COLO668 (cell line): ENCODE measurements around the gene ELAVL1.
"Not testable (repeated sequence)": the region's sequence is repeated elsewhere in the genome, so short reads cannot be mapped to it uniquely, and the experiment has no call there.

ENCODE experiments used
- DNase-seq: peaks from one replicate; lab custom pipeline; 2025; ENCODE audit not compliant: unreplicated experiment; lab: John Stamatoyannopoulos, UW

ELAVL1 gene

DNA sequence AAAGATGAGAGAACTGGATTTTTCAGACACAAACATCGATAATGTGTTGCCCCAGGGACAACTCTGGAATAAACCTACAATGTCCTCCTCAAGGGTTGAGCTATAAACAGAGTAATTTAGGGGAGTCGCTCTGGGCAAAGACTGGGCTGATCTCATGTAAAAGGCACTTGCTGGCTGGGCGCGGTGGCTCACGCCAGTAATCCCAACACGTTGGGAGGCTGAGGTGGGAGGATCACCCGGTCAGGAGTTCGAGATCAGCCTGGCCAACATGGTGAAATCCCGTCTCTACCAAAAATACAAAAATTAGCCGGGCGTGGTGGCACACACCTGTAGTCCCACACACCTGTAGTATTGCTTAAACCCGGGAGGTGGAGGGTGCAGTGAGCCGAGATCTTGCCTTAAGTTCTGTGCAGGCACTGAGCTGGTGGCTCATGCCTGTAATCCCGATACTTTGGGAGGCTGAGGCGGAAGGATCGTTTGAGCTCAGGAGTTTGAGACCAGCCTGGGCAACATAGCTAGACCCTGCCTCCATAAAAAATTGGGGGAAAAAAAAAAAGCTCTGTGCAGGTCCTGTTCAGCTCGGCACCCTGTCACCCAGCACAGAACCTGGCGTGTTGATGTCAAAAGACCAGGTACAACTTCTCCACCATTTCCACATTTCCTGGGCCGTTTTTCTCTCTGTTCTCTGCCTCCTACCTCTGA is 63.4 kb downstream of the ELAVL1 start:
- DNase-seq: no peak

DNA sequence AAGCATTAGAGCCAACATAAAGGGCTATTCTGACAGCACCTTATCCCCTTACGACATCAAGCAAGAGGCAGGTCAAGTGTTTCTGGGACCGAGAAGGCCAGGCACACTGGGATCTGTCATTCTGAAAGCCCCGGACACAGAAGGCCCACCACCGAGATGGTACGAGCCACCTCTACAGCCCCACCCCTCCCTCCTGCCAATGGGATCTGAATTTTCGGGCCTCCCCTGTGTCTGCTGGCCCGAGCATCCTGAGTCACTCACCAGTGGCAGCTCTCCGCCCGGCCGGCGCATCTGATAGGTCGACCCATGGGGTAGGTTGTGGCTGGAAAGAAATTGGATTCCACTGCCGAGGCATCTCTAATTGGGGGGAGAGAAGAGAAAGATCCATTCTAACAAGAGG is 64.6 kb downstream of the ELAVL1 start:
- DNase-seq: no peak

DNA sequence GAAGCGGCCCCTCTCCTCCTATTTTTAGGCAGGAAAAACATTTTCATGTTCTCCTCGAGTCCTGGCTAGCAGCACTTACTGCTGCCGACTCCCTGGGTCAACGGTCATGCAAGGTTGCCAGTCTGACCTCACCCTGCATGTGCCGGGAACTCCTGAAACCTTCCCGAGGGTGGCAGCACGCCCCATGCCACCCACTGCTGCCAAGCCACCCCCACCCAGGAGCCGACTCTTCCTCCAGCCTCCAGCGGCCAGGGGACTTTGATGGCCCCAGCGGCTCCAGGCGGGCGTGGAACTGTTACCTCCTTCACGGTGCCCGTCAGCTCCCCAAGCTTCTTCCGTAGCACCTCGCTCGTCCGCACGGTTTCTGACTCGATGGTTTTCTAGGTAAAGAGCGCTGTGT is 70.7 kb downstream of the ELAVL1 start:
- no peak for DNase-seq

DNA sequence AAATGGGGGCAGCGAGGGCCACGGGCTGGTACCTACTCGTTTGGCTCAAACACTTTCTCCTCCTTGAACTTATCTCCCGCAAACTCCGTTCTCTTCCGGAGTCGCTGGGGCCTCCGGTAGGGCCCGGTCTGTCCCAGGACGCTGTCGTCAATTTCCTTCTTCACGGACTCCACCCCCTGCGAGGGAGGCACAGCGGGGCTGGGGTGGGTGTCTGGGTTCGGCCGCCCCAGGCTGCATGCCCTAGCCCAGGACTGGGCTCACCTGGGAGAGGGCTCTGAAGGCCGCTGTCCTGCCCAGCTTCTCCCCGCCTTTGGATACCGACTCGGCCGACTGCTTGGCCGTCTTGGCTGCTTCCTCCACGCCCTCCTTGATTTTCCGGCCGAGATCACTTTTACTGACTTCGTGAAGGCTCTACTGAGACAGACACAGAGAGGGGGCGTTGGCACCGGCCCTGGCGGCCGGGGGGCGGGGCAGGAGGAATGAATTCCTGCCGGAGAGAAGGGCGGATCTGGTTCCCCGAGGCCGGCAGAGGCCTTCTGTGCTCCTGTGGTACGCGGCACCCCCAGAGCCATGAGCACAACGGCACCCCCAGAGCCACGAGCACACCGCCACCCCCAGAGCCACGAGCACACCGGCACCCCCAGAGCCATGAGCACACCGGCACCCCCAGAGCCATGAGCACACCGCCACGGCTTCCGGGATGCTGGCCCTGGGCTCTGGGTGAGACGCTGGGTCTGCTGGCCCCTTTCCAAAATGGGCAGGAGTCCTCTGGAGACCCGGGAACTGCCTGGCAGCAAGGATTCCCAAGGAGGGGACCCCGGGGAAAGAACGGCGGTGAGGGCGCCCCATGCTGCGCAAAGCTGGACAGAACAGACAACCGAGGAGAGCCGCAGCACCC is 71.4 kb downstream of the ELAVL1 start:
- DNase-seq: no peak

DNA sequence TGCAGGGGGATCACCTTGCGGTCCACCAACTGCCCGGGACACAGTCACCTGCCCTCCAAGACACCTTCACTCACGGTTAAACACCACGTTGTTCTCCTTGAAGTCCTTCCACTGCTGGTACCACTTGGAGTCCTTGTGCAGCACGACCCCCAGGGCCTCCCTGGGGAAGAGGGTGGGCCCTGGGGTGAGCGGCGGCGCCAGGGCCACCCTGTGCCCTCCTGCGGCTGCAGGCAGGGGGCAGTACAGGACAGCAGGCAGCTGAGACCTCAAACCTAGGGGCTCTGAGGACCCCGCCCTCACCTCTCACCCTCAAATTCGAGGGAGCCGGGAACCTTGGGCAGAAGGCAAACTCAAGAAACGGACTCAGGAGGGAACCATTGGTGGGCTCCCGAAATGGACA is 72.0 kb downstream of the ELAVL1 start:
- no peak for DNase-seq

DNA sequence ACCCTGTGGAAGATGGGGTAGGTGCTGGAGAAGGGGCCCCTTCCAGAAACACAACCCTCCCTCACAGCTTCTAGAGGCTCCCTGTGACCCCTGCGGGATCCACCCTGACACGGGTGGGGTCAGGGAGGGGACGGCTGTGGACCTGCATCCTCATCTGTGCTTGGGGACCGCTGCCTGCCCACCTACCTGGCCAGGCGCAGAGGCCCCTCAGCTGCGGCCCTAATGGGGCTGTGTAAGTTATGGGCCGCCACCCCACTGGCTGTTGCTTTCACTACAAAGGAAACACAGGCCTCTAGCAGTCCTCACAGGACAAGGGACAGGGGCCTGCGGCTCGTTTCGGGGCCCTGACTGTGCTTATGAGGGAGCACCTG is 72.5 kb downstream of the ELAVL1 start:
- DNase-seq: no peak

DNA sequence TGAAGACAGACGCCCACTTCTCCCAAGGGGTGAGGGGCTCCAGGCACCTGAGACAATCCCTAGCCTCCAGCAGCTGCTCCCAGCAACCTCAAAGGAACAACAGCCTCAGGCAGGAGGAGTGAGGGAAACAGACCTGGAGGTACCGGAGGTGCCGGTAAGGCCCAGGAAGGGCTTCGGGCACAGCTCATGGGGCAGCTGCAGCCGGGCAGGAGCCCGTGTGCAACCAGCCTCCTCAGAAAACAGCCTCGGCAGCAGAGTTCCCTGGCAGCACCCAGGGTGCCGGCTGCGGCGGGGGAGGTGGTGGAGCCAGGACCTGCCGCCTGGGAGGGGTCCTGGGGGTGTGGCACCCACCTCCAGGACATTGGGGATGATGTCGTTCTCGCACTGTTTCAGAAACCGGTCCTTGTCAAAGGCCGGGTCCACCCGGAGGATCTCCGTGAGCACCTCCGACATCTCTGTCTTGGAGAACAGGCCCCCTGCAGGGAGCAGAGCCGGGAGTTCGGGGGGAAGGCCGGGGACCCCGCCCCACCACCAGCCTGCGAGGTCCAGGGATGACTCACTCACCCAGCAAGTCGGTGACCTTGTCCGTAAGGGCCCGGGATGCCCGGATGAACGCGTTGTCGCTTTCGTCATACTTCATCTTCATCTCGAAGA is 73.0 kb downstream of the ELAVL1 start:
- DNase-seq: no peak

DNA sequence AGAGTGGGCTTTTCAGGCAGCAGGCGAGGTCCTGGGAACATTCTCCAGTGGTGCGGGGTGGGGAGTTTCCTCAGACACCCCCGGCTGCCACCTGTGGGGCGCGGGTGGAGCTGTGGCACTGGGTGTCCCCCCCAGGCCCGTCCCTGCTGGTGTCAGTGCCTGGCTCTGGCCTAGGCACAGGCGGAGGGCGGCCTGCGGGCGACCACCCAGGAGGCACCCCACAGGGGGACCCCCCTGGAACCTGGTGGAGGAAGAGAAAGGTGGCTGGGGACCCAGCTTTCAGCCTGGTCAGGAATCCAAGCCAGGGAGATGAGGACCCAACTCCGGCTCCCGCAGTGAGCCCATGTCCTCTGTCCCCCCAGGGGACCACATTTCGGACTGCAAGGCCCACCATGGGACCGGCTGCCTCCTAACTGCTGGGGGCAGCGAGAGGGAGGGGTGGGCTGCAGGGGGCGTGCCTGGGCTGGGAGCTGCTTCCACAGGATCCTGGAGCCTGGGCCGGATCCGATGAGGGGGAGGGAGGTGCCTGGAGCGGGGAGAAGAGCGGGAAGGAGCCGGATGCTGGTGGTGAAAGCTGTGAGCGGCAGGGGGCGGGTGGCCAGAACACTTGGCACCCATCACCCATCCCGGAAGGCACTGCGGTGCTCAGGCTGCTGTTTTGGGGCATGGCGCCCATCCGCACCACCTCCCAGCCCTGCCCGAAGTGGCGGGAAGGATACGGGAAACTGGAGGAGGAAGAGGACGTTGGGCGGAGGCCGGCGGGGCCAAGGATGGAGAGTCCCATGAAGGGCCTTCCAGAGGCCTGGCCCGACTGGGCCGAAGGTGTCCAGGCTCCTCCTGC is 74.0 kb downstream of the ELAVL1 start:
- DNase-seq: no peak

DNA sequence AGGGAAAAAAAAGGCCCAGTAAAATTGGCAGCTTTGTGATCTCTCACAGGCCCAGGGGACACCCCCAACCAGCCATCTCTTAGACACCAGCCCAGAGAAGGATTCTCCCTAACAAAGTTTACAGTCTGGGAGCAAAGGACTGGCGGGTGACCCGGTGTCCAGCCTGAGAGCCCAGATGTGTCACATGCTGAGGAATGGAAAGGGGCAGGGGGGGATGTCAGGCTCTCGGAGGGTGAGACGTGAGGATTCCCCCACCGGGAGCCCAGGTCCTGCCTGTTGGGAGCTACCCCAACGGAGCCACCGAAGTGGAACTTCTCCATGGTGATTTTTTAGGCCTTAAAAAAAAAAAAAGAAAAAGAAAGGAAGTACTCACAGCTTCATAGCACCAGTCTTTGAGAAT is 74.7 kb downstream of the ELAVL1 start:
- DNase-seq: no peak

DNA sequence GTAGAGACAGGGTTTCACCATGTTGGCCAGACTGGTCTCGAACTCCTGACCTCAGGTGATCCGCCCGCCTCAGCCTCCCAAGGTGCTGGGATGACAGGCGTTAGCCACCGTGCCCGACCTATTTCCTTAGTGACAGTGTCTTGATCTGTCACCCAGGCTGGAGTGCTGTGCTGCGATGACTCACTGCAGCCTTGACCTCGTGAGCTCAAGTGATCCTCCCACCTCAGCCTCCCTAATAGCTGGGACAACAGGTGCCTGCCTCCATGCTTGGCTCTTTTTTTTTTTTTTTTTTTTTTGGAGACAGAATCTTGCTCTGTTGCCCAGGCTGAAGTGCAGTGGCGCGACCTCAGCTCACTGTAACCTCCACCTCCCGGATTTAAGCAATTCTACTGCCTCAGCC is 75.4 kb downstream of the ELAVL1 start:
- DNase-seq: not testable (repeated sequence)

DNA sequence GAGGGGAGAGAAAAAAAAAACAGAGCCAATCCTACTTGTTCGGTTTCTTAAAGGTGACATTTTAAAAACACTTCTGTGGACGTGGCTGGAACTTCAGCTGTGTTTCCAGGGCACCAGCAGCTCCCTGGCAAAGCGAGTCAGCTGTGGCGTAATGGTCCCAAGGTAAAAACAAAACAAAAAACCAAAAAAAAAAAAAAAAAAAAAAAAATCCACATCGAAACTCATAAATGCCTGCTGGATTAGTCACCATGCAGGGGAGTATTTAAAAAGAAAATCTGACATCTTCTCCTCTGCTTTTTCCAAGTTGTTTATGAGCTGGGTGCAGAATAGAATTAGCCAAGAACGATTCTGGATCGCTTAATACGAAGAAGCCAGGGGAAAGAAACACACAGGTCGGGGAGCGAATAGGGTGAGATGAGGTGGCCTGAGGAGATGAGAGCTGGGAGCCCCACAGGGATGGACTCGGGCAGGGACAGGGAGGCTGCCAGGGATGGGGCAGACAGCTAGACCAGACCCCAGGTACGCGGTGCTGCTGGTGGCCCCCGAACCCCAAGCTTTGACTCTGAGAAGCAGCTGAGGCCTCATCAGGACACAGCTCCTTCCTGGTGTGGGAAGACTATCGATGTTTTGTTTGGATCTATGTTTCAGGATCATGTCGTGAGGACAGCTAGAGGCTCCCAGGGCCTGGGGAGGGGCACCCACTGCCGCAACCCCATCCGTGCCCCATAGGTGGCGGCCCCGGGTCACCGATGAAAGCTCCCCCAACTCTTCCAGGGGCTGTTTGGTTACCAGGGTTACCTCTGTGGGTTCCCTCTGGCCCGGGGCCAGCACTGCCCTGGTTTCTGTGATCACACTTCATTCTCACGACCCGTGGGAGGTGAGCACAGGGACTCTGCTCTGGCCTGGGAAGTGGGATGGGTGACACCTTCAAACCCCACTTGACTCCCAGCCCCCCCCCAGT is 76.4 kb downstream of the ELAVL1 start:
- peak; percentile 53 for DNase-seq

DNA sequence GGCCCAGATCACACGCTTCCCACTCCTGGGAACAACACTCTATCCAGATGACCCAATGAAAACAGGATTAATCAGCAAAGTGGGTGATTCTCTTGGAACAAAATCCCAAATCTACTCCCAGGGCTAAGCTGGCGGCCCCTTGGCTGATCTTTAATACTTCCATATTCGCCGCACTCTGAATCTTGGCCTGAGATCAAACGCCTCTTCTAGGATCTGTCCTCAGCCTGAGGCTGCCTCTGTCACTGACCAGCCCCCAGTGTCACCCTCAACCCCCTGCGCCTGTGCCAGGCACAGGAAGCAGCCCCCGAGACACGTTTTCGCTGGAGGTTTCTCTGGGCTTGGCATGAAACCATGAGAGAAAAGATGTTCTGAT is 77.1 kb downstream of the ELAVL1 start:
- no peak for DNase-seq

DNA sequence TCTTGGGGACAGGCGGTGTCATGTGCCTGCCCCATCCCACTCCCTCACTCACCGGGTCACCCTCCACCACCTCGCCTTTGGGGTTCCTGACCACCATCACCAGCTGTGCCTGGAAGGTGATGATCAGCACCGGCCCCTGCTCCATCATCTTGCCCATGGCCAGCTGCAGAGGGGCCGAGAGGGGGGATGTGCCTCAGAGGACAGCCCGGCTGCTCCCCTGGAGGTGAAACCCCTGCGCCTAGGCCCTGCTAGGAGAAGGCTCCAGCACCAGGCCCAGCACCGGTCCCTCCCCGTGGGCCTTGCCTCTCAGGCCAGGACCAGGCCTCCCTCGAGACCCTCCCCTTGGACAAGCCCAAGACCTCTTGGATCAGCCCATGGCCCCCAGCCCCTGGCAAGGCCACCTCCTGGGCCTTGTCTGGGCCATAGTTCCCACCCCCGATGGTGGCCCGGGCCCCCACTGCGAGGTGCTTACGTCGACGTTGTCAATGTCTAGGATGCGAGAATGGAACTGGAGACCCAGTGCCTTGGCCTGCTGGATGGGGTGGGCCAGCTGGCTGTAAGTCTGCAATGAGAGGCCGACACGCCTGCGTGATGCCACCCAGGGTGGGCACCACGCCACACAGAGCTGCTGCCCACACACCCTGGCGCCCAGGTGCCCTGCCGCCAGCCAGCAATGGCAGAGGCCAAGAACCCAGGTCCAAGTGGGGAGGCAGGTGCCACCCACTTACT is 77.7 kb downstream of the ELAVL1 start:
- no peak for DNase-seq

DNA sequence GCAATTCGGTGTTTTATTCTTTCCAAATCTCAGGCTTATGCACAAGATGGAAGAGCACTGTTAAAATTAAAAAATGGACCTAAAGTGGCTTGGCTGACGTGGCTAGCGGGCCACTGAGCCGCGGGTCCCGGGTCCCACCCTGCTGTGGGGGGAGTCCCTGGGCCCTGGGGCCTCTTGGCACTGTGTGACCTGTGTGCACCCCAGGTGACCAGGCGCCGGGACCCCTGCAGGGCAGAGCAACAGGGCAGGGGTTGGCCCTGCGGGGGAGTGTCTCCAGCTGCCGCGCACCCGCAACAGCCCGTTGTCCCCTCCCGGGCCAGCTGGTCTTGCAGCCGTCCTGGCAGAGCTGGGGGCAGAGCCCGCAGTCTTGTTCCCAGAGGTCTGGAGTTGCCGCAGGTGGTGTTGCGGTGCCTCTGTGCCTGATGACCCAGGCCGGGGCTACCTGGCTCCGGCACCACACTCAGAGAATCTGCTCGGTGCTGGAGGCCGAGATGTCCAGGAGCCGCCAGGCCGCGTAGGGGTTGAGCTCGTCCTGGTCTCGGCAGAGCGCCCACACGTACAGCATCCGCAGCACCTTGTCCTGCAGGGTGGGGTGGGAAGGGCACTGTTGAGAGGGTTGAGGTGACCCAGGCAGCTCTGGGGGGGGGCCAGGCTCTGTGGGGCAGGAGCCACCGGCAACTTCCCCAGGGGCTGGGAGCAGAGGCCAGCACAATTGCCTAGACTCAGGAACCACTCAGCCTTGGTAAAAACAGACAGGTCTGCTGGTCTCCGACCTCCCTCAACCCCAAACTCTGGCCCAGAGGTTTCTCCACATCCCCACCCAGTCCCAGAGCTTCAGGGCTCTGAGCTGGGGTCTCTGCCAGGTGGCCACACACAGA is 78.5 kb downstream of the ELAVL1 start:
- DNase-seq: no peak

DNA sequence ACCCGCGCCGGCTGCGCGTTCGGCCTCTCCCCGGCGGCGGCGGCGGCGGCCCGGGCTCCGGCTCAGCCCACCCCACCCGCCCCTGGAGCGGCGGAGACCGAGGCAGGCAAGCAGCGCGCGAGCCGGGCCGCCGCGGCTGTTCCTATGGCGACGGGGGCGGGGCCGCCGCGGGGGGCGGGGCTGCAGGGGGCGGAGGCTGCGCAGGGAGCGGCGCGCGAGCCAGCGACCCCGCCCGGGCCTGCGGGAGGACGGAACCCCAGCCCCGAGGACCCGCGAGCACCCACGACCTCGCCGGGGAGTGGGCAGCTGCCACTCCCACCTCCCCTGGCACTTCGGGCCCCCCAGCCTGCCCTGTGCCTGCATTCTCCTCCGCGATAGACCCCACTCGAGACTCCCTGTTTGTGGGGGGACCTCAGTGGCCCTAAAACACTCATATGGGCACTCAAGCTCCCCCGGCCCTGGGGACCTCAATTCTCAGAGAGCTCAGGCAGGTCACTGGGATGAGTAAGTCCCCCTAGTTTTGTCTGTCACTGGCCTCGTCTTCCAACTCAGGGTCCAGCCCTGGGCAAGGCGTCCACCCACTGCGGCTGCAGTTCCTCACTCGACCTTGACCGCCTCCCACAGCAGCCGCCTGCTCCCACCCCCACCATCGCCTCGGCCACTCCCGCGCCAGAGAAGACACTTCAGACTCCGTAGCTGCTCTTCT is 79.3 kb downstream of the ELAVL1 start, which contains the start of gene CTXN1:
Gene CTXN1 (minus strand): TSS at position 115 of the 706 bp plus-strand sequence. CDS start 597 bp downstream, outside the sequence.
- peak; percentile 78 for DNase-seq

DNA sequence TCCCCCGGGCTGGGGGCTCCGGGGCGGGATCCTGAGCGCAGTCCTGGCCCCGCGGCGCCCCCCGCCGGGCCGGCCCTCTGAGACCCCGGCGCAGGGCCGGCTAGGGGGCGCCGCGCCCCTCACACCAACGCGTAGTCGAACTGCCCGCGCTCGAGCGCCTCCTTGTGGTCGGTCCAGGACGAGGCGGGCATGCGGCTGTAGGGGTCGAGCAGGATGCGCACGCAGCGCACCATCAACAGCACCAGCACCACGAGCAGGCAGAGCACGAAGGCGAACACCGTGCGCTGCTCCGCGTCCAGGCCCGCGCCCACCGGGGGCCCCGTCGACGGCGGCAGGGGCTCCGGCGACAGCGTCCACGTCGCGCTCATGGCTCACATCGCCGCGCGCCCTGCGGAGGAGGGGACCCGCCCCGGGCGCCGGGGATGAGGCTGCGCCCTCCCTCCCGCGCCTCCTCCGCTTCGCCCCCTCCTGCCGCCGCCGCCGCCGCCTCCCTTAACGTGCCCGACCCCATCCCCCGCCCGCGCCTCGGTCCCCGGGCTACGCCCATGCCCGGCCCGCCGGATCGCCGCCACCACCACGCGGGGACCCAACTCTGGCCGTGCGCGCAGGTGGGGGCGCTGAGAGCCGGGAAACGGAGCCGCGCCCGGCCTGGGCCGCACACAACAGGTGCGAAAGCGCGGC is 80.1 kb downstream of the ELAVL1 start:
- DNase-seq: peak; percentile 81

DNA sequence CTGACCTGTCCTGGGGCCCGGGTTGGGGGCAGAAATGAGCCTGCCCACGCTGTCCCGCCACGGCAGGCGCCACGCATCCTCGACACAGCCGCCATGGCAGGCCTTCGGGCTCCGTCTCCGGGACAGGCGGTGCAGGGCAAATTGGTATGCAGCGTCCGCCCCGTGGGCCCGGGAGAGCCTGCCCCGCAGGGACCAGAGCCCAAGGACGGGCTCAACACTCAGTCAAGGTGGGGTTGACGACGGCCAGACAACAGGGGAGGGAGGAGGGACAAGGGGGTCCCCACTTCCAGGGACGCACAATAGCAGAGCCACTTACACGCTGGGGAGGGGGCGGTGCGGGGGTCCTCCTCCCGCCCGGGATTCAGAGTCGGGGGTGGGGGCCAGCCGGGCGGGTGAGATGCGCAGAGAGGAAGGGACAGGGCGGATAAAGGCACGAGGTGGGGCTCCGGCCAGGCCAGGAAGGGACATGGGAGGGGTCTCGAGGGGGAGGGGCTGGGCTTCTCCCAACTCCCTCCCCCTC is 80.7 kb downstream of the ELAVL1 start:
- DNase-seq: no peak
